Measurements from ENCODE around the gene GCK.

GRCh38 chr7:44191171-44191570, 1.9 kb upstream of the GCK start:
- TF ChIP-seq, protein P1, sequence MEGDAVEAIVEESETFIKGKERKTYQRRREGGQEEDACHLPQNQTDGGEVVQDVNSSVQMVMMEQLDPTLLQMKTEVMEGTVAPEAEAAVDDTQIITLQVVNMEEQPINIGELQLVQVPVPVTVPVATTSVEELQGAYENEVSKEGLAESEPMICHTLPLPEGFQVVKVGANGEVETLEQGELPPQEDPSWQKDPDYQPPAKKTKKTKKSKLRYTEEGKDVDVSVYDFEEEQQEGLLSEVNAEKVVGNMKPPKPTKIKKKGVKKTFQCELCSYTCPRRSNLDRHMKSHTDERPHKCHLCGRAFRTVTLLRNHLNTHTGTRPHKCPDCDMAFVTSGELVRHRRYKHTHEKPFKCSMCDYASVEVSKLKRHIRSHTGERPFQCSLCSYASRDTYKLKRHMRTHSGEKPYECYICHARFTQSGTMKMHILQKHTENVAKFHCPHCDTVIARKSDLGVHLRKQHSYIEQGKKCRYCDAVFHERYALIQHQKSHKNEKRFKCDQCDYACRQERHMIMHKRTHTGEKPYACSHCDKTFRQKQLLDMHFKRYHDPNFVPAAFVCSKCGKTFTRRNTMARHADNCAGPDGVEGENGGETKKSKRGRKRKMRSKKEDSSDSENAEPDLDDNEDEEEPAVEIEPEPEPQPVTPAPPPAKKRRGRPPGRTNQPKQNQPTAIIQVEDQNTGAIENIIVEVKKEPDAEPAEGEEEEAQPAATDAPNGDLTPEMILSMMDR (IDR thresholded peaks at IDR 0.05), result no peak
- TF ChIP-seq POLR2A (IDR thresholded peaks at IDR 0.05), result no peak
